HepG2 (cell line): ENCODE results near the gene OCSTAMP. TPM values are rescaled to one million over a fixed set of nuclear protein-coding genes. Genes with fewer than 3 reads are reported as not detected.

ENCODE experiments used
- EEA1 ChIP-seq: sonication (generic); formaldehyde crosslinking; IDR thresholded peaks from 2 replicates; pipeline ENCODE4 v1.5.1; 2020; ENCODE audit warnings: mild to moderate bottlenecking, missing genetic modification reagents, borderline replicate concordance
- GATAD1 ChIP-seq: IDR thresholded peaks from 2 replicates; pipeline ENCODE4 v1.6.1; 2016; ENCODE audit warnings: missing genetic modification reagents, missing compliant biosample characterization
- GZF1 ChIP-seq: sonication (generic); formaldehyde crosslinking; IDR thresholded peaks from 2 replicates; pipeline ENCODE4 v1.5.1; 2020; ENCODE audit warnings: mild to moderate bottlenecking, missing genetic modification reagents
- HMG20B ChIP-seq: conservative IDR thresholded peaks from 2 replicates; pipeline ENCODE4 v1.6.1; 2016; ENCODE audit warnings: missing genetic modification reagents, missing compliant biosample characterization
- NR2F2 ChIP-seq: IDR thresholded peaks from 2 replicates; pipeline ENCODE4 v1.6.1; 2012; ENCODE audit warnings: low read depth, inconsistent platforms, borderline replicate concordance
- PAXIP1 ChIP-seq: sonication (generic); formaldehyde crosslinking; conservative IDR thresholded peaks from 2 replicates; pipeline ENCODE4 v1.4.0; 2020; ENCODE audit warnings: mild to moderate bottlenecking, missing genetic modification reagents, moderate library complexity
- RARA ChIP-seq: IDR thresholded peaks from 2 replicates; pipeline ENCODE4 v1.6.1; 2016; ENCODE audit warnings: missing genetic modification reagents, missing compliant biosample characterization
- SMAD1 ChIP-seq: sonication (generic); formaldehyde crosslinking; IDR thresholded peaks from 2 replicates; pipeline ENCODE4 v1.4.0; 2020; ENCODE audit warnings: missing genetic modification reagents, low read depth, mild to moderate bottlenecking, borderline replicate concordance
- TEF ChIP-seq: sonication (generic); formaldehyde crosslinking; IDR thresholded peaks from 2 replicates; pipeline ENCODE4 v1.5.0; 2020; ENCODE audit warnings: missing genetic modification reagents
- ZBTB38 ChIP-seq: sonication (generic); formaldehyde crosslinking; IDR thresholded peaks from 2 replicates; pipeline ENCODE4 v1.5.1; 2020; ENCODE audit warnings: mild to moderate bottlenecking, missing genetic modification reagents
- ZBTB44 ChIP-seq: sonication (generic); formaldehyde crosslinking; IDR thresholded peaks from 2 replicates; pipeline ENCODE4 v1.4.0; 2020; ENCODE audit warnings: missing genetic modification reagents
- ZFP41 ChIP-seq: sonication (generic); formaldehyde crosslinking; IDR thresholded peaks from 2 replicates; pipeline ENCODE4 v1.4.0; 2020; ENCODE audit warnings: mild to moderate bottlenecking, missing genetic modification reagents, borderline replicate concordance
- ZMYM3 ChIP-seq: sonication (generic); formaldehyde crosslinking; IDR thresholded peaks from 2 replicates; pipeline ENCODE4 v1.5.1; 2020; ENCODE audit warnings: mild to moderate bottlenecking, missing genetic modification reagents
- ZNF138 ChIP-seq: sonication (generic); formaldehyde crosslinking; IDR thresholded peaks from 2 replicates; pipeline ENCODE4 v1.5.0; 2020; ENCODE audit warnings: mild to moderate bottlenecking, low read depth, missing genetic modification reagents
- ZNF225 ChIP-seq: sonication (generic); formaldehyde crosslinking; IDR thresholded peaks from 2 replicates; pipeline ENCODE4 v1.4.0; 2020; ENCODE audit warnings: mild to moderate bottlenecking, missing genetic modification reagents
- ZNF441 ChIP-seq: sonication (generic); formaldehyde crosslinking; IDR thresholded peaks from 2 replicates; pipeline ENCODE4 v1.7.0; 2021; ENCODE audit warnings: missing genetic modification reagents, borderline replicate concordance
- ZNF605 ChIP-seq: sonication (generic); formaldehyde crosslinking; IDR thresholded peaks from 2 replicates; pipeline ENCODE4 v1.8.0; 2022; ENCODE audit warnings: mild to moderate bottlenecking, missing genetic modification reagents
- ZNF616 ChIP-seq: sonication (generic); formaldehyde crosslinking; IDR thresholded peaks from 2 replicates; pipeline ENCODE4 v1.5.0; 2020; ENCODE audit warnings: low read depth, mild to moderate bottlenecking, missing genetic modification reagents
- ZNF687 ChIP-seq: sonication (generic); formaldehyde crosslinking; IDR thresholded peaks from 2 replicates; pipeline ENCODE4 v1.5.1; 2020; ENCODE audit warnings: mild to moderate bottlenecking, missing genetic modification reagents, moderate library complexity
- ZNF850 ChIP-seq: sonication (generic); formaldehyde crosslinking; conservative IDR thresholded peaks from 2 replicates; pipeline ENCODE4 v1.9.0; 2021; ENCODE audit warnings: mild to moderate bottlenecking, missing genetic modification reagents
- polyA plus RNA-seq, 8 experiments: library from polyadenylated mRNA; depleted of rRNA in 3 of 8; stranded (reverse) in 7 of 8; unstranded in 1 of 8; fragments of >200 nt; fragmentation: Illumina TruSeq in 4 of 8; extraction: Trizol in 4 of 8; gene quantifications; 2 replicates each; pipeline versions ENCODE4 v1.2.1 to v1.2.3, GENCODE V29; 2011 to 2016; ENCODE audit warnings: low read depth in 4 of 8, missing spikeins in 1 of 8, mixed read lengths in 1 of 8; ENCODE audit not compliant: insufficient read depth in 1 of 8
- total RNA-seq, 5 experiments: library from RNA; depleted of rRNA; stranded (reverse); fragments of >200 nt; fragmentation: Illumina TruSeq; extraction: Trizol; gene quantifications; 2 replicates each; pipeline ENCODE4 v1.2.3, GENCODE V29; 2016; ENCODE audit warnings: low read depth in 1 of 5

OCSTAMP gene
- total and polyA plus RNA-seq, 2 of the 13 experiments (the other 11 are each of a cell fraction or from before 2014, with no cell fraction given), result not detected

- TF ChIP-seq ZBTB38 (CRISPR knock-in tag) (0 out of 2 replicates have a peak, but pooled peaks have one; percentile 44), EEA1 (no peak), PAXIP1 (CRISPR knock-in tag) (0 out of 2 replicates have a peak, but pooled peaks have one; percentile 43), RARA (CRISPR knock-in tag) (peak; percentile 48; the same call in 1 of the 2 replicates), ZBTB44 (CRISPR knock-in tag) (no peak), ZFP41 (no peak), ZNF605 (peak; percentile 74; the same call in 1 of the 2 replicates), SMAD1 (no peak), ZNF687 (CRISPR knock-in tag) (peak; percentile 85), ZNF441 (CRISPR knock-in tag) (0 out of 2 replicates have a peak, but pooled peaks have one; percentile 34), ZMYM3 (CRISPR knock-in tag) (peak; percentile 68; the same call in 1 of the 2 replicates), ZNF850 (0 out of 2 replicates have a peak, but pooled peaks have one; percentile 76), NR2F2 (peak; percentile 43; the same call in 1 of the 2 replicates), HMG20B (CRISPR knock-in tag) (no peak), GATAD1 (CRISPR knock-in tag) (peak; percentile 35; the same call in 1 of the 2 replicates), ZNF138 (0 out of 2 replicates have a peak, but pooled peaks have one; percentile 58), ZNF225 (CRISPR knock-in tag) (0 out of 2 replicates have a peak, but pooled peaks have one; percentile 34), ZNF616 (no peak), GZF1 (CRISPR knock-in tag) (peak; percentile 98), TEF (CRISPR knock-in tag) (no peak)
These were observed 18.2 kb upstream of the OCSTAMP start (continued) for GRCh38 chr20:46568570-46569129.
